OCI-LY7 (cell line): Measurements from ENCODE around the gene MPPED2. TPM values are rescaled to one million over a fixed set of nuclear protein-coding genes. Genes with fewer than 3 reads are reported as not detected.

Experiments used
- BruUV-seq: library from RNA; stranded (reverse); fragments of 400-500 nt; replicated peaks from 2 replicates; lab custom pipeline; 2021; lab: Mats Ljungman, UMichigan
- CTCF ChIA-PET: fragments of 300-600 bp; sonication (Branson Sonifier 250); formaldehyde crosslinking; loops from one replicate; lab custom pipeline; 2022; ENCODE audit warnings: antibody characterized with exemption; ENCODE audit not compliant: unreplicated experiment; lab: Charles Lee
- POLR2A ChIA-PET: fragments of 300-600 bp; sonication (Branson Sonifier 250); formaldehyde crosslinking; loops from one replicate; lab custom pipeline; 2022; ENCODE audit warnings: antibody characterized with exemption; lab: Charles Lee
- DNase-seq: peaks from one replicate; pipeline ENCODE4 v3.0.0-alpha.2; 2015; ENCODE audit warnings: low spot score
- H2AFZ ChIP-seq: fragments of 200-600 bp; sonication (generic), shearing (Covaris generic); 2 replicates; pipeline ENCODE4 v1.6.1; 2014; ENCODE audit warnings: mild to moderate bottlenecking, antibody characterized with exemption, low read length, moderate library complexity
- H3K27ac ChIP-seq: fragments of 200-600 bp; sonication (generic); 2 replicates; pipeline ENCODE4 v1.5.1; 2014; ENCODE audit warnings: mixed run types, low read depth, mild to moderate bottlenecking, moderate library complexity, low read length, inconsistent platforms; ENCODE audit not compliant: poor library complexity, severe bottlenecking
- H3K36me3 ChIP-seq: fragments of 200-600 bp; sonication (generic); 2 replicates; pipeline ENCODE4 v1.6.1; 2014; ENCODE audit warnings: mild to moderate bottlenecking, antibody characterized with exemption, low read length, moderate library complexity, mixed read lengths; ENCODE audit not compliant: insufficient read depth
- H3K4me1 ChIP-seq: fragments of 200-600 bp; sonication (generic); 2 replicates; pipeline ENCODE4 v1.5.1; 2014; ENCODE audit warnings: mild to moderate bottlenecking, low read length; ENCODE audit not compliant: insufficient read depth, poor library complexity, severe bottlenecking
- H3K4me2 ChIP-seq: fragments of 200-600 bp; sonication (generic); 2 replicates; pipeline ENCODE4 v1.6.1; 2014; ENCODE audit warnings: mild to moderate bottlenecking, low read length
- H3K4me3 ChIP-seq: fragments of 200-600 bp; sonication (generic); 2 replicates; pipeline ENCODE4 v1.5.1; 2014; ENCODE audit warnings: mild to moderate bottlenecking, low read depth, low read length; ENCODE audit not compliant: poor library complexity, severe bottlenecking
- H3K79me2 ChIP-seq: fragments of 200-600 bp; sonication (generic); 2 replicates; pipeline ENCODE4 v1.6.1; 2016; ENCODE audit warnings: low read depth, mild to moderate bottlenecking, low read length, moderate library complexity, mixed read lengths; ENCODE audit not compliant: insufficient read depth
- H3K9me2 ChIP-seq: fragments of 200-600 bp; sonication (generic); 2 replicates; pipeline ENCODE4 v1.6.1; 2016; ENCODE audit warnings: mild to moderate bottlenecking, low read length, mixed read lengths; ENCODE audit not compliant: insufficient read depth
- H3K9me3 ChIP-seq: fragments of 200-600 bp; sonication (generic); 2 replicates; pipeline ENCODE4 v1.6.1; 2014; ENCODE audit warnings: mild to moderate bottlenecking, mixed run types, low read length, mixed read lengths
- H4K20me1 ChIP-seq: fragments of 200-600 bp; sonication (generic); 2 replicates; pipeline ENCODE4 v1.6.1; 2014; ENCODE audit warnings: mild to moderate bottlenecking, antibody characterized with exemption, low read length, moderate library complexity, mixed read lengths; ENCODE audit not compliant: insufficient read depth
- CTCF ChIP-seq: fragments of 200-600 bp; sonication (generic); conservative IDR thresholded peaks from 2 replicates; pipeline ENCODE4 v1.5.1; 2014; ENCODE audit warnings: mild to moderate bottlenecking, antibody characterized with exemption, low read length, moderate library complexity, mixed read lengths
- EZH2phosphoT487 ChIP-seq: fragments of 200-600 bp; sonication (generic); IDR thresholded peaks from 2 replicates; pipeline ENCODE4 v1.6.1; 2018; ENCODE audit warnings: low read depth, borderline replicate concordance, mild to moderate bottlenecking, mixed run types, antibody characterized with exemption, low read length, moderate library complexity, mixed read lengths
- intact Hi-C: fragments of 100-400 bp; cut with micrococcal nuclease; formaldehyde crosslinking; loops from one replicate; pipeline ENCODE4 v1.10.0; 2022; ENCODE audit not compliant: unreplicated experiment
- total RNA-seq, 2 experiments: library from RNA; depleted of rRNA in 1 of 2; stranded (reverse); fragments of >200 nt in 1 of 2; shearing (Covaris generic) in 1 of 2; gene quantifications; 2 replicates each; pipeline ENCODE4 v1.2.3, GENCODE V29; 2014 to 2022

MPPED2 gene
- total RNA-seq, 2 experiments from 2014 or later: not detected

GRCh38 chr11:30392221-30392784 lies 193.8 kb downstream of the MPPED2 start:
- Histone ChIP-seq H3K4me2 (no peak overlapping the region), H3K9me3 (no peaks in the 10 kb centered on the region), H2AFZ (no peak overlapping the region), H3K4me1 (no peaks in the 10 kb centered on the region), H3K79me2 (no peaks in the 10 kb centered on the region), H3K27ac (no peak overlapping the region), H3K9me2 (no peaks in the 10 kb centered on the region), H4K20me1 (no peaks in the 10 kb centered on the region), H3K4me3 (no peak overlapping the region), H3K36me3 (no peaks in the 10 kb centered on the region)
- POLR2A ChIA-PET: no interaction called here
- DNase-seq: no peak
- CTCF ChIA-PET: no interaction called here
- intact Hi-C loops: no loop called here
- no peak for TF ChIP-seq EZH2phosphoT487
- no TSS peak for BruUV-seq

- H2AFZ ChIP-seq: no peak overlapping the region
- no peak overlapping the region for H3K4me2 ChIP-seq
- intact Hi-C loops: no loop called here
- no peak overlapping the region for H3K27ac ChIP-seq
- no peak for DNase-seq
- TF ChIP-seq EZH2phosphoT487: no peak
- no peak for TF ChIP-seq CTCF
- BruUV-seq: no TSS peak
- ChIA-PET POLR2A (interaction anchor here (1.3 kb wide), 1 partner anchor 11 kb away, joined by 3 read pairs; no protein-coding TSS in a partner anchor), CTCF (no interaction called here)
- no peaks in the 10 kb centered on the region for H3K4me1 ChIP-seq
- H3K4me3 ChIP-seq: no peak overlapping the region
- no peaks in the 10 kb centered on the region for H3K9me2 ChIP-seq
- H4K20me1 ChIP-seq: no peaks in the 10 kb centered on the region
- H3K79me2 ChIP-seq: no peaks in the 10 kb centered on the region
- no peaks in the 10 kb centered on the region for H3K36me3 ChIP-seq
- H3K9me3 ChIP-seq: no peaks in the 10 kb centered on the region
Measured at GRCh38 chr11:30388957-30389356, 197.2 kb downstream of the MPPED2 start.

- intact Hi-C loops: no loop called here
- no peak for DNase-seq
- Histone ChIP-seq H3K4me2 (no peak overlapping the region), H2AFZ (no peak overlapping the region), H3K9me3 (no peaks in the 10 kb centered on the region), H3K27ac (no peak overlapping the region), H3K4me3 (no peak overlapping the region), H3K36me3 (no peaks in the 10 kb centered on the region), H4K20me1 (no peaks in the 10 kb centered on the region), H3K4me1 (no peaks in the 10 kb centered on the region), H3K79me2 (no peaks in the 10 kb centered on the region), H3K9me2 (no peaks in the 10 kb centered on the region)
- CTCF ChIA-PET: no interaction called here
- no TSS peak for BruUV-seq
- POLR2A ChIA-PET: interaction anchor here (0.5 to 1.3 kb wide), 2 partner anchors 10 to 1023 kb away, joined by 3 to 5 read pairs; no protein-coding TSS in a partner anchor
- TF ChIP-seq EZH2phosphoT487 (no peak), CTCF (no peak)
Measured at GRCh38 chr11:30387891-30388861, 198.0 kb downstream of the MPPED2 start.
